Left renal cortex interstitium (tissue), 4 donors: ENCODE results near the gene COA5. TPM values are rescaled to one million over a fixed set of nuclear protein-coding genes. Genes with fewer than 3 reads are reported as not detected.

Experiments
- DNase-seq, 4 donors: peaks; one replicate each; pipeline ENCODE4 v3.0.0-alpha.2; 2013; ENCODE audit warnings: low read depth in 4 of 4, low spot score in 2 of 4, missing footprints in 1 of 4
- polyA plus RNA-seq, 4 donors: library from polyadenylated mRNA; unstranded; fragments of 120-200 nt; gene quantifications; one replicate each; pipeline ENCODE4 v1.2.1, GENCODE V29; 2013; ENCODE audit not compliant: insufficient read length in 4 of 4

COA5 gene
- polyA plus RNA-seq, 4 donors: 78.7 to 89.1 (median 81.3) TPM

DNA sequence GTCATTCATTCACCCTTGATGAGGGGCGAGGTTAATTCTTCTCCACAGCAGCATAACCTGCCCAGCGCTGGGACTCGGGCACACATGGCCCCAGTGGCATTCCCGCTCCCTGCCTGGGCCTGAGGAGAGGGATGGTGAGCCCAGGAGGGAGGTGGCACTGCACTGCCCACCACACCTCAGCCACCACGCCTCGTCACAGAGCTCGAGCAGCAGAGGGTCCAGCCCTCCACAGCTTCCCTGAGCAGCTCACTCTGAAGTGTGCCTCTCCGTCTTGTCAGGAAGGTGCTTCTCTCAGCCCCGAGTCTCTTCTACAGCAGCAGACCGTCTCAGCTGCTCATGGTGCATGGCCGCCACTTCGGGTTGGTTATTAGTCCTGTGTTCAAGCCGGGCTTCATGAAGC, 34.9 kb downstream of the COA5 start:
- no peak for DNase-seq

DNA sequence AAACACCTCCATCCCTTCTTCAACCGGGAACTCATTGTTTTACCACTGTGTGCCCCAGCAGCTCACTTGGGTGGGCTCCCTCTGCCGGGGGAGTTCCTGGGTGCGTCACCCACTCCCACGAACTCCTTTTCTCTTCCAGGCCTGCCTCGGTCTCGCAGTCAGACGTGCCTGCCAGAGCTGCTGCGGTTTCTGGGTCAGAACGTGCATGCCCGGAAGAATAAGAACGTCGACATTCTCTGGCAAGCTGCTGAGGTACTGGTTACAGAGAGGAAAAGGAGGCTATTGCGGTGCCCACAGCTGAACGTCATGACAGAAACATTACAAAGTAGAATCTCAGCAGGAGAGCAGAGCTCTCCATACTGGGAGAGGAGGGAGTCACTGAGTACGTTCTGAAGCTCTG, 35.6 kb downstream of the COA5 start:
- no peak for DNase-seq

DNA sequence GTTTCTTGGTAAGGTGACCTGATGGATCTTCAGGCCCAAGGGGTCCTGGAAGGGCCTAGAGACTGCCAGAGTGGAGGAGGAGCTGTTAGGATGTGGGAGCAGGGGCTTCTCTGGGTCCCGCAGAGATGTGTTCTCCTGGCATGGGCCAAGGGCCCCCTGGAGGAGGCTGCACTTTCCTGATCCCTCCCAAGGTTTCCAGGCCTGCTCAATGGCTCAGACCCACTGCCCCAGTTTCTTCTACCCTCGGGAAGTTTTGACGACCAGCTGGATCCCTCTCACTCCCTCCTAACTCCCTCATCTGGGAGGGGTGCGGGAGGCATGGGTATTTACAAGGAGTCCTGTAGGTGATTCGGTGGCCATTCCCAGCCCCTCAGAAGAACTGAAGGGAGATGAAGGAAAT, 36.1 kb downstream of the COA5 start:
- no peak for DNase-seq

DNA sequence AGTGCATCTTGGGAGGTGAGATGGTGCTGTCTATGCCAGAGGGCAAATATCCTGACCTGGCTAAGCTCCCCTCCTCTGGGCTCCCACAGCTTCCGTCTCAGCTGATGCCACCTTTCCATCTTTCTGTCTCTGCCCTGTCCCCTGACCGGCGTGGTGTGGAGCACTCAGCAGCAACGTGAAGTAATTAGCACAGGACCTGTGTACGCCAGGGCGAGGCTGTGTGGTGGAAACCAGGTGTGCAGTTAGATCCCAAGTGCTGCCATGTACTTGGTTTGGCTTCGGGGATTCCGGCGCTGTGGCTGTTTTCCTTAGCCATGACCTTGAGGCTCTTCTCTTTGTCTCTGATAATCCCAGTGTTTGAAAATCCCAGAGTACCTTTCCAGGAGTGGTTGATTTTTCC, 36.5 kb downstream of the COA5 start:
- no peak for DNase-seq

DNA sequence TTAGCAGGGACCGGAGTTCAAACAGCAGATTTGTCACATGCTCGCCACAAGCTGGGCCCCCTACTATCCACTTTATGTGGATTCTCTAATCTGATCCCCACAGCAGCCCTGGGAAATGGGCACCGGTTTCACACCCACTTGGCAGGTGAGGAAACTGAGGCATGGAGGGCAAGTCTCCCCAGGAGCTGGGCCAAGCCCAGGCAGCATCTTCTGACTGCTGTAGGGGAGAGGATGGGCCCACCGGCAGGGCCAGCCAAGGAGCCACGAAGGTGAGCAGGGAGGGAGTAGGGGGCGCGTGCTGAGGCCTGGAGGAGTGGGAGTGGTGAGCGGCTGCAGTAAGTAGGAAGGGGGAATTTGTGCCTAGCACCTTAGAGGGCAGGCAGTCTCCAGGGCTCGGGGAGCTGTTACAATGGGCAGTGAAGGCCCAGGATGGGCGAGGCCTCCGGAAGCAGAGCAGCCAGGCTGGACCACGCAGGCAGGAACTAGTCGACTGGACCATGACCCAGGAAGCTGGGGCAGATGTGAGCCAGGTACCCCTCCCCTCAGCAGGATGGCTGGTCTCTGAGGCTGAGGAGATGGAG, 37.1 kb downstream of the COA5 start:
- DNase-seq: no peak

DNA sequence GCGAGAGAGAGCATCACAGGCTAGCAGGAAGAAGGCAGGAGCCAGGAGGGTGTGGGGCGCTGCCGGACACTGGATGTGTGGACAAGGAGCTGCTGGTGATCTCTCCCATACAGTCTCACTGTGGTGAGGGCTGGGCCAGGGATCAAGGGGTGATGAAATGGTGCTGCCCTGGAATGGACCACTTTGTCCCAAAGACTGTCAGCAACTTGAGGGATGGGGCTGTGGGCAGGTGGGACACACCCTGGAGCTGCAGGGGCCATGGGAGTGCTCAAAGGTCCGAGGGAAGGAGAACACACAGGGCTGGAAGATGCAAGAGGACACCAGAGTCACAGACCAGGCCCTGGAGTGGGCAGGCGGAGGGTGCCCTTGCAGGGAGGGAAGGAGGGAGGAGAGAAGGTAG, 38.0 kb downstream of the COA5 start:
- no peak for DNase-seq

DNA sequence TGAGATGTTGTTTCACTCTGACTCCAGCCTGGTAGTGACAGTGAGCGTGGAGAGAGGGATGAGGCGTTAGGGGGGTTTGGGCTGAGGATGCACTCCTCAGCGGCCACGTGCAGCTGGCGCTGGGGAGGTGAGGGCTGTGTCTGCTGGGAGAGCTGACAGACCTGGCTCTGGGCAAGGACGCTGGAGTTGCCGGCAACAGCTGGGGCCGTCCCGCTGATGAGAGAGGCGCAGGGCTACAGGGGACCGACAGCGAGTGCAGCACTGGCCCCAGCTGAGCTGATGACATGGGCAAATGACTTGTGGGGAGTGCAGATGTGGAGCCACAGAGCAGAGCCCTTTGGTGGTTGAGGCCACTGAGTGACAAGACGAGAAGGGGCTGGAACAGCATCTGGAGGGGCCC, 38.4 kb downstream of the COA5 start:
- no peak for DNase-seq

DNA sequence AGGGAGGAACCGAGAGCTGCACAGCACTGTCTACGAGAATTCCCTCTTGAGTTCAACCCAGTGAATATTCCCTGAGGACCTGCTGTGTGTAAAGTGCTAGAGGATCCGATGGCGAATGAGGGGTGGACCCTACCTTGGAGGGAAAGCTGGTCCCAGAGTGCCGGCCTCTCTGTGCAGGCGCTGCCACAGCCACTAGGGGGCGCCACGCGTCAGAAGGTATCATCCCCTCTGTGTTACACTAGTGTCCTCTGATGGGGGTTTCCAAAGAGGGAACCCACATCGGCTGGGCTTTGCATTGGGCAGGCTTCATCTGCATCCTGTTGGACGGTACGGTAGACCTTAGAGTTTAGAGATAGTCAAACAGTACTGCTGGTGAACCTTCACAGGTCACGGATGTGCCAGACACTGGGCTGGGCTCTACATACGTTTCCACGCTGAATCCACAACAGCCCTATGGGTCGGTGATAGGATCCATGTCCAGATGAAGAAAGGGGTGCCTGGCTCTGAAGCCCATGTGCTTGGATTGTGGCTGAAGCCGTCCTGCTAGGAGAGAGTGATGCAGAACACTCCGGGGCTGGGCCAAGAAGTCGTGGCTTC, 39.0 kb downstream of the COA5 start:
- no peak for DNase-seq

DNA sequence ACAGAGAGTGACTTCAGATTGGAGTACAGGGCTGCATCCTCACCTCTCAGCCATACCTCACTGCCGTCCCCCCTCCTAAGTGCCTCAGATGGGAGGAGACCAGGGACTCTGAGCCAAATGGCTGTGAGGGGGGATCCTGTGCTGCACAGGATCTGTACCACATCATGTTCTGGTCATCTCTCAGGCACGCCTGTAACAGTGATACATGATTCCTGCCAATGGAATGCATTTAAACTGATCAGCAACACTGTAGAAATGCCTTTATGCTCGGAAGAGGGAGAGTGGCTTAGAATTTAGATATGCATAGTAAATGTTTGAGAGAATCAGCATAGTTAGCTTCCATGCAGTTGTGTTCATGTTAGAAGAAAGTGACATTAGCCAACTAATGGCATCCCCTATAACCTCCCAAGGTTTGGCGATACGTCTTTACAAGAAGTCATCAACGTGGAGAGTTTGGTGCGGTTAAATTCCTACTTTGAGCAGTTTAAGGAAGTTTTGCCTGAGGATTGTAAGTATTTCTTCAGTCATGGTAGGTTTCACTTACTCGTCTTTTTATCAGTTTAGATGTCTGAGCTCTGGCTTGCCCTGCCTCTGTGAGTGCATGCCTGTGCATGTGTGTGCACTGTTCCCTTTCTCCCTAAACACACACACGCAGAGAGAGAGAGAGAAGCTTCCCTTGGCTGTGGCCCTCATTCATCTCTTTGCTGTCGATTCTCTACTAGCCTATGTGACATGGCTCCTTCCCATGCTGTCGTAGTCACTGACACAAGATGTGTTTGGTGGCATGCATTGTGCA, 40.0 kb downstream of the COA5 start:
- no peak for DNase-seq

DNA sequence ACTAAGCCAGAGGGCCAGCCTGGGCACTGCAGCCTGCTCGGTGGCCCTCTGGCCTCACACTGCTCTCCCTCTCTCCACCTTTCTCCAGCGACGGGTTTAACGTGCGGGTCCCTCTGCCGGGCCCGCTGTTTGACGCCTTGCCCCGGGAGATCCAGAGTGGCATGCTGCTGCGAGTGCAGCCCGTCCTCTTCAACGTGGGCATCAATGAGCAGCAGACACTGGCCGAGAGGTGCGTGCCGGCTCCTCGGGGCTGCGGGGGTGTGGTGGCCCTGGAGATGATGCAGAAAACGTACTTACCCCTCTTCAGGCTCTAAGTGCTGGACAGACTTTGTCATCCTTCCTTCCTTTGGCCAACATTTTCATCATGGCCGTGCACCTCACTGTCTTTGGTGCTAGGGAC, 42.4 kb downstream of the COA5 start:
- DNase-seq: no peak

DNA sequence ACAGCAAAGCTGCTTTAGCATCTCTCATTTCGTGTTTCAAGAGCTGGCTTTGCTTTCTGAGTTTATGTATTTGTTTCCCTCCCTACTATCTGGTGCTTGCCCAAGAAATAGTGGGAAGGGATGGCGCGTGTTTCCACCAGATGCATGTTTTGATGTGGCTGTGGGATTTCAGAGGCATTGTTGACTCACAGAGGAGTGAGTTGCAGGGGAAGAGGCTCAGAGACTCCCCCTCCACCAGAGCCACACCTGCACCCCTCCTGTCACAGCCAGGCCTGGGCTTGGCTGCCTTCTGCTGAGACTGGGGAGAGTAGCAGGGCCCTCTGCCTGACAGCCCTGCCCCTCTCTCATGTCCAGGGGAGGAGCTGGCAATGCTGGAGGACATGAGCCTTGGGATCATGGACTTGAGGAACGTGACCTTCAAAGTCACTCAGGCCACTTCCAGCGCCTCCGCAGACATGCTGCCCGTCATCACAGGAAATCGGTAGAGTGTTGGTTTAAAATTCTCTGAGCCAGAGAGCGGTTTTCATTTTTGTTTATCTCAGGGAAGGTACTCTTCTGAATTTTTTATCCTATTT, 42.9 kb downstream of the COA5 start:
- no peak for DNase-seq

DNA sequence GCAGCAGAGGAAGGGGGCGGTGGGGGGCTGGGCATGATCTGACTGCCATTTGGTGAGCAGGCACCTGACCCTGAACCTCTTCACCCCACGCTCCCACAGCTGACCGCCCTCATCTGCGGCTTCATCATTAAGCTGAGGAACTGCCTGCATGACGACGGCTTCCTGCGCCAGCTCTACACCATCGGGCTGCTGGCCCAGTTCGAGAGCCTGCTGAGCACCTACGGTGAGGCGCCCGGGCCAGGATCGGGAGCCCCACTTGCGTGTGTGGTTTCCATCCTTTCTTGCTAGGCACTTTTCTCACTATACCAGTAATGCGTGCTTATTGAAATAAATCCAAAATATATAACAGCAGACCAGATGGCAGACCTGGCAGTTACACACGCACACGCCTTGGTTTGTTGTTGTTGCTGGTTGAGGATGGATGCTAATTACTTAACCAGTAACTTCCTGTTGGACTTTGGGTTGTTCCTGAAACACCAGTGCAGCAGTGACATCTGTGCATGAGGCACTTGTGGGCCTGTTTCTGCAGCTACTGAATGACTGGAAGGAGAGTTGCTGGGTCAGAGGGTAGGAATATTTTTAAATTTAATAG, 43.7 kb downstream of the COA5 start:
- DNase-seq: no peak

DNA sequence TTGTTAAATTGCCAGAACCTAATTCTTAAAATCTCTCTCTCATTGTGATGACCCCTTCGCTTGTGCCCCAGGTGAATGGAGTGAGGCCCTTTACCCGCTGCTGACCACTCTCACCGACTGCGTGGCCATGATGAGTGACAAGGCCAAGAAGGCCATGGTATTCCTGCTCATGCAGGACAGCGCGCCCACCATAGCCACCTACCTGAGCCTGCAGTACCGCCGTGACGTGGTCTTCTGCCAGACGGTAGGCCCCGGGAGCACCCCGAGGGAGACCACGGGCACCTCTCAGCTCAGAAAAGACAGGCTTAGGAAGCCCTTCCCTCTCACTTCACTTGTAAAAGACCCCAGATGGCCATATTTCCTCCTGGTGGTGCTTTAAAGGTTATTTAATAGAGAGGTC, 44.9 kb downstream of the COA5 start:
- no peak for DNase-seq

DNA sequence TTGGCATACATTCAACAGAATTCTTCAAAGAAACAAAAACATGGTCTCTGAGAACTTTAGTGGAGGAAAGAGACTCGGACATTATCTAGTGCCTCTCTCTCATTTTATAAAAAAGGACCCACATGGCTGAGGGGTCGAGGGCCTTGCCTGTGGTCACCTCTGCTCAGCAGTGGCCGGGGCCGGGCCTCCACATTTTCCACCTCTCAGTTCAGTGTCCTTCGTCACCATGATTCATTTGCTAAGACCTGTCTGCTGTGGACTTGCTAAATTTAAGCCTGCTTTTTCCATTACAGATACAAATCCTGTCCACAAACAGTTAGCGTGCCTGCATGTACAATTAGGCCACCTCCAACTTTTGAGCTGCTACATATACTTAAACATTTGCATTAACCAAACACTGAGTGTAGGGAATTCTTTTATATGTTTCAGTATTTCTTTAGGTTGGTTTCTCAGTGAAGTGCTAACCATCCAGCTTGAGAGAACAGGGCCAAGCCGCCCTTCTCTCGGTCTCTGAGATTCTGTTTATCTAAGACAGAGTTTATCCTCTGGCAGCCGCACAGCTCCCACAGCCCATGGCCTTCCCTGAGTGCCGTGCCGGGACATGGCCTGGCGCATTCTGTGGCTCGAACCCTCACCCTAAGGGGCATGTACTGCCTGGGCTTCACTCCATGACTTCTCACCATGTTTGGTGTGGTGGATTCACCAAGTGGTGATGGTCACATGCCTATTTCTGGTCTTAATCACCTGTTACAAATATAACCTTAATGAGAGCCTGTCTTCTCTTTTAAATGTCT, 46.2 kb downstream of the COA5 start:
- no peak for DNase-seq

DNA sequence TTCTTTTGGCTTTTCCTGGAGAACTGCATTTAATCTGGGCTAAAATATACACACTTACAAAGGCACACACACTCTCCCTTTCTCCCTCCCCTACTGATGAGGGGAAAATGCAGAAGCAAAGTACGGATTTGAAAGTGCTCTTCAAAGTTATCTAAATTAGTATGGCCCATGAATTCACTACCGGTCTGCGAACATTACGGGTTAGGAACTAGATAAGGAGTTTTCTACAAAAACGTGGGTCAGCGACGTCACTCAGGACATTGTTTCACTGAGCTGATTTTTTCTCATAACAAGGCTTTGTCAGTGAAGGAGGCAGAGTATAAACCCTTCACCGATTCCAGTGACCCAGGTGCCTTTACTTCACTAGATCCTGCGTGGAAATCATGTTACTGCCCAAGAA, 47.3 kb downstream of the COA5 start:
- DNase-seq: no peak

DNA sequence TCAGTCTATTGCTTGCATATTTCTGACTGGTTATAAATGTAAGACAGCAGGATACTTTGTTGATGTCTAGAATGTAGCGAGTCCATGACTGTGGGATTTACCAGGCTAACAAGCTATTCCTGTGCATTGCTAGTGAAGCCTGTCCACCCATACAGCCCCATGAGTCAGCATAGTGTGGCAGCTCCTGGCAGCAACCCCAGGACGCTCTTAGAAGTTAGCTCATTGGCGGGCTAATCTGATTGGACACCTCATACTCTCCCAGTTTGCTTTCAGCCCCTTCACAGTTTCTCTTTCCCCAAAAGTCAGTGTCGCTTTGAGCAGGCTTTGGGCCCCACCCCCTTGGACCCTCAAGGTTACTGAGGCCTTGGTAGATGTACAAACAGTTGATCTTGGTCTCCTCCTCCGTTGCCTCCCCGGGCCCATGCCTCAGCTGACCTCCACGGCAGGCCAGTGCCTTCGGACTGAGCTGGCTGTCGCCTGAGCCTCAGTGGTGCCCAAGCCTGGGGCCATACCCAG, 48.0 kb downstream of the COA5 start:
- no peak for DNase-seq

DNA sequence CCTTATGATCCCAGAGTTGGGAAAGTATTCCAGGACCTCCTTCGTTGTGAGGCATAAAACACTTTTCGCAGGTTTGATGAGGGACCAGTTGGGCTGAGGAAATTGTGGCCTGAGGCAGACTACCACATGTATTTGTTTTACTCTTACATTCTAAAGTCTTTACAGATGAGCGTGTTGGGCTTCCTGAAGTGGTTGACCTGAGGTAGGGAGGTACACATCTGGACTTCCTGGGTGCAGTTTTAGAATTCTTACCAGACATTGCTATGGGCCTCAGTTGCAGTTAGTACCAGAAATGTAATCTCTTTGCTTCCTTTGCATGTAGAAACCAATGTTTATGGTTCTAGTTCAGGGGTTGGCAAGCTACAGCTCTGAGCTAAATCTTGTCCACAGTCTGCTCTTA, 48.7 kb downstream of the COA5 start:
- no peak for DNase-seq

DNA sequence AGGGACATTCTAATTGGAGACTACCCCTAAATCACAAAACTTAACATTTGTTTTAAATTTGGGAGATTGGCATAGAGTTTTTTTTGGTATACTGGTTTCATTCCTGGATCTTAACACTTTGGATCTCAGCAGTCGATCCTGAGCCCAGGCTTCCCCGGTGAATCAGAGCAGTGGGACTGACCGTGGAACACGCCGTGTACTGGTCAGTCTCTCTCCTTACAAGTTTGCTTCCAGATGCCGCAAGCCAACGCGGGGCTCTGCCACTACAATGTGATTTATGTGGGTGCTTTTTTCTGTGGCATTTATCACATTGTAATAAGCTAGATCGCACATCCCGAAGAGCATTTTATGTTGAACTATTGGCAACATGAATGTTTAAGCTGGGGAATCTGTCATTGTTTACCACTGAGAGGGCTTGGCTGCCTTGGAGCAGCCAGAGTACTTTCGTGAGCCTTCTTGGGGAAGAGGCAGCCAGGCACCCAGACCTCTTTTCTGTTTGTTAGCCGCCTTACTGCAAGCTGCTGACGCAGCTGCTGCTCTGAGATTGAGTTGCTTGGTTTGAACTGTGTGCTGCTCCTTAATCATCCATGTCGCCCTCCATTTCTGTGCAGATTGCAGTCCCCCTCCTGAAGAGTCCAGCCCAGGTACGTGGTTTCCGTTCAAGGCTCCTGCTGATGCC, 49.3 kb downstream of the COA5 start:
- DNase-seq: no peak

DNA sequence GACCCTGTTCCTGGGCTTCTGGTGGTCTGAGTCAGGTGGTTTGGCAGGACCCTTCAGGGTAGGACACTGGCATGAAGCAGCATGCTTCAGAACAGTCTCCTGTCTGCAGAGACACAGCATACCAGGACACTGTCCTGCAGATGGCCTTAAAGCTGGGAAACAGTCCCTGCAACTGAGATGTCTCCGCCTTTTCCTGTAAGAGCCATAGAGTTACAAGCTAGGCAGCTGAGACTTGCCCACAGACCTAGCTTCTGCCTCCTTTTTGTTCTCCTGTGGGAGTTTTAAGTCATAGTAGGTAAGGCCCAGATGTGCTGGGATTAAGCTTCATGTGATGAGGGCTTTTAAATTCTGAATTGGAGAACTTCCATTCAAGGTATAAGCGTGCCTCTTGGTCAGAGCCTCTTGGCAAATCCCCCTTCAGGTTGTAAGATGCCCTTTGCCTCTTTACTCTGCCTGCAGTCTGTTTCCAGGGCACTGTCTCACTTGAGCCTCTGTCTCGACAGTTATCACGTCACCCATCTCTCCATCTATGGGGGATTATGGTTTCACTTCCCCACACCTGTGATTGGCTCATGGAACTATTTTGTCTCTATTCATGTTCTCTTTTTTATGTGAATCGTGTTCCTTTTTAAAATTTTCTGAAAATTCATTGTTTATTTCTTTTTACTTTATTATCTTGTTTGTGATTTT, 51.8 kb downstream of the COA5 start:
- DNase-seq: no peak
